Fibroblast of lung (primary cell): Measurements from ENCODE around the gene CASTOR2.

Experiments
- CTCF ChIP-seq, 2 donors: IDR thresholded peaks in 1 of 2; conservative IDR thresholded peaks in 1 of 2; 1 replicate in 1 of 2; 2 replicates in 1 of 2; pipeline ENCODE4 v1.5.1; 2011 to 2012; ENCODE audit warnings: low read length in 2 of 2, control low read depth in 1 of 2, inconsistent platforms in 1 of 2, low read depth in 1 of 2, mild to moderate bottlenecking in 1 of 2
- EZH2 ChIP-seq: IDR thresholded peaks from 2 replicates; pipeline ENCODE4 v1.5.1; 2012; ENCODE audit warnings: low read length, control low read depth, mild to moderate bottlenecking; ENCODE audit errors: missing control alignments

- TF ChIP-seq CTCF (conservative IDR thresholded peaks at IDR 0.05 in 1 of 2, IDR thresholded peaks at IDR 0.05 in 1 of 2; ENCODE audit: low read depth in 1 of 2, low read length in 2 of 2) (no peak), EZH2 (no peak)
These were observed 54.3 kb downstream of the CASTOR2 start for GRCh38 chr7:75018570-75019364.
